Measurements from ENCODE around the gene PARVG. TPM values are rescaled to one million over a fixed set of nuclear protein-coding genes. Genes with fewer than 3 reads are reported as not detected.

Gene PARVG
- total RNA-seq, 1 donor from 2014 or later: 1.5 TPM

Other genes starting within 250 kb of the PARVG start
- gene SAMM50, start 225.5 kb upstream of the PARVG start, total RNA-seq: 28.5 TPM
- gene PARVB, start 156.6 kb upstream of the PARVG start, total RNA-seq: 5.4 TPM
- gene SHISAL1, start 132.0 kb downstream of the PARVG start, total RNA-seq: 25.8 TPM

Measured in temporal lobe (tissue), 1 donor.